Adrenal gland (tissue), 5 donors: Measurements from ENCODE around the gene EXOSC2.

ENCODE experiments used
- POLR2A ChIP-seq, 2 donors: fragments of 450-650 bp; IDR thresholded peaks; one replicate each; pipeline ENCODE4 v1.6.1; 2017; ENCODE audit warnings: antibody characterized with exemption in 2 of 2, mild to moderate bottlenecking in 2 of 2, moderate library complexity in 1 of 2
- TF ChIP-seq, protein P1 (sequence below), 6 experiments: fragments of 450-650 bp in 4 of 6; fragments of 200-600 bp in 2 of 6; sonication (generic) in 1 of 6; IDR thresholded peaks; 1 replicate in 5 of 6; 2 replicates in 1 of 6; pipeline versions ENCODE4 v1.5.1 to v1.8.0; 2016 to 2021; ENCODE audit warnings: antibody characterized with exemption in 6 of 6, mild to moderate bottlenecking in 2 of 6, moderate library complexity in 1 of 6
- donor health status: DM: no; HTN: no; CAD: no.

GRCh38 chr9:130664251-130665028 lies 29.1 kb upstream of the EXOSC2 start, which contains the start of gene PRDM12:
- TF ChIP-seq, protein P1, sequence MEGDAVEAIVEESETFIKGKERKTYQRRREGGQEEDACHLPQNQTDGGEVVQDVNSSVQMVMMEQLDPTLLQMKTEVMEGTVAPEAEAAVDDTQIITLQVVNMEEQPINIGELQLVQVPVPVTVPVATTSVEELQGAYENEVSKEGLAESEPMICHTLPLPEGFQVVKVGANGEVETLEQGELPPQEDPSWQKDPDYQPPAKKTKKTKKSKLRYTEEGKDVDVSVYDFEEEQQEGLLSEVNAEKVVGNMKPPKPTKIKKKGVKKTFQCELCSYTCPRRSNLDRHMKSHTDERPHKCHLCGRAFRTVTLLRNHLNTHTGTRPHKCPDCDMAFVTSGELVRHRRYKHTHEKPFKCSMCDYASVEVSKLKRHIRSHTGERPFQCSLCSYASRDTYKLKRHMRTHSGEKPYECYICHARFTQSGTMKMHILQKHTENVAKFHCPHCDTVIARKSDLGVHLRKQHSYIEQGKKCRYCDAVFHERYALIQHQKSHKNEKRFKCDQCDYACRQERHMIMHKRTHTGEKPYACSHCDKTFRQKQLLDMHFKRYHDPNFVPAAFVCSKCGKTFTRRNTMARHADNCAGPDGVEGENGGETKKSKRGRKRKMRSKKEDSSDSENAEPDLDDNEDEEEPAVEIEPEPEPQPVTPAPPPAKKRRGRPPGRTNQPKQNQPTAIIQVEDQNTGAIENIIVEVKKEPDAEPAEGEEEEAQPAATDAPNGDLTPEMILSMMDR (IDR thresholded peaks at IDR 0.05): no peak
- TF ChIP-seq POLR2A (IDR thresholded peaks at IDR 0.05): no peak
